Adrenal gland (tissue), 12 donors: ENCODE measurements around the gene MAVS. TPM values are rescaled to one million over a fixed set of nuclear protein-coding genes. Genes with fewer than 3 reads are reported as not detected.

ENCODE experiments used
- DNase-seq, 7 donors: peaks; one replicate each; pipeline ENCODE4 v3.0.0-alpha.2; 2019 to 2020
- H3K27ac ChIP-seq, 5 donors: fragments of 200-600 bp; sonication (generic) in 4 of 5; 1 replicate in 3 of 5; 2 replicates in 2 of 5; pipeline versions ENCODE4 v1.5.1 to v1.8.0; 2016 to 2020; ENCODE audit warnings: mild to moderate bottlenecking in 1 of 5
- H3K27me3 ChIP-seq: fragments of 200-600 bp; 2 replicates; pipeline ENCODE4 v1.8.0; 2021
- H3K36me3 ChIP-seq, 2 donors: fragments of 200-600 bp; replicated peaks in 1 of 2; 1 replicate in 1 of 2; 2 replicates in 1 of 2; pipeline versions ENCODE4 v1.5.1 to v1.8.0; 2018 to 2022
- H3K4me1 ChIP-seq, 2 donors: fragments of 200-600 bp; replicated peaks in 1 of 2; 1 replicate in 1 of 2; 2 replicates in 1 of 2; pipeline versions ENCODE4 v1.5.1 to v1.8.0; 2018 to 2021
- H3K4me3 ChIP-seq, 4 donors: fragments of 200-600 bp; sonication (generic) in 3 of 4; one replicate each; pipeline ENCODE4 v1.5.1; 2016 to 2018
- H3K9me3 ChIP-seq, 3 donors: fragments of 200-600 bp; sonication (generic) in 1 of 3; replicated peaks in 1 of 3; 1 replicate in 2 of 3; 2 replicates in 1 of 3; pipeline versions ENCODE4 v1.5.1 to v1.8.0; 2016 to 2021
- POLR2A ChIP-seq, 2 donors: fragments of 450-650 bp; IDR thresholded peaks; one replicate each; pipeline ENCODE4 v1.6.1; 2017; ENCODE audit warnings: antibody characterized with exemption in 2 of 2, mild to moderate bottlenecking in 2 of 2, moderate library complexity in 1 of 2
- WGBS, 4 donors: extraction: QIAGEN DNeasy Blood & Tissue Kit in 2 of 4; methylation state at CpG; one replicate each; pipeline versions ENCODE4 v1.1.5 to v1.1.7; 2013 to 2017; 5-methylcytosine and 5-hydroxymethylcytosine counted together
- intact Hi-C, 2 donors: fragments of 100-400 bp; cut with DNase I; formaldehyde crosslinking; loops; one replicate each; pipeline versions ENCODE4 v1.14.1 to v1.15.0; 2022 to 2023
- polyA plus RNA-seq, 3 donors: library from polyadenylated mRNA; stranded (reverse); fragments of 200-250 nt in 2 of 3; fragments of 350-450 nt in 1 of 3; fragmentation: Illumina TruSeq in 1 of 3; extraction: RNeasy Lipid Tissue Mini Kit (QIAGEN cat#74804) in 1 of 3; gene quantifications; one replicate each; pipeline ENCODE4 v1.2.3, GENCODE V29; 2013 to 2014
- total RNA-seq, 9 donors: library from RNA; depleted of rRNA in 4 of 9; stranded (reverse); fragments of >200 nt in 4 of 9; fragments of 120-200 nt in 1 of 9; fragmentation: NEBNext Ultra II Directional in 1 of 9; extraction: Animal tissue kit (Norgen Biotek cat#: 25700) in 1 of 9; gene quantifications; one replicate each; pipeline versions ENCODE4 v1.1.0 to v1.2.4, GENCODE V29; 2013 to 2023
- TF ChIP-seq, protein P1 (sequence below), 6 experiments: fragments of 450-650 bp in 4 of 6; fragments of 200-600 bp in 2 of 6; sonication (generic) in 1 of 6; IDR thresholded peaks; 1 replicate in 5 of 6; 2 replicates in 1 of 6; pipeline versions ENCODE4 v1.5.1 to v1.8.0; 2016 to 2021; ENCODE audit warnings: antibody characterized with exemption in 6 of 6, mild to moderate bottlenecking in 2 of 6, moderate library complexity in 1 of 6
- donor health status: healthy with polysubstance abuse.
- donor health status: Bipolar disorder and iron deficiency.
- donor health status: DM: yes; HTN: yes; CAD: no.
- donor health status: DM: no; HTN: no; CAD: no.
- donor health status: DM: no; HTN: no; CAD: no.
- donor health status: DM: yes; HTN: yes; CAD: no.

MAVS gene
- total and polyA plus RNA-seq, 12 donors, result 10.0 to 46.7 (median 31.4) TPM

DNA sequence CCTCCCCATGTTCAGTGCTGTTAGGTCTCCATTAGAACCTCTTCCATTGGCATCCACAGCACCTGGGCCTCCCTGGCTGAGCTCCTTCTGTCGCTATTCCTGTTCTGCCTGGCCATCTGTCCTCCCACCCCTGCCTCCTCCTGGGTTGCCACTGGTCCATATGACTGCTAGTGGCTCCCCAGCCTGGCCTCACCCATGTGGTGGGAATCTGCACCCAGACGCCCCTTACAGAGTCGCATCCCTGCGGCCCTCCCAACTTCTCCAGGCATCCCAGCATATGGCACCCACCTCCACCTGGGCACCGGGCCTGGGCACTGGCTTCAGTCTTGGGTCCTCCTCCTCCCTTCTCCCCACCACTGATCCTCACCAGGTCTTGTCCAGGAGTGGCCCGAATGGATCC is 42.8 kb upstream of the MAVS start:
- TF ChIP-seq POLR2A (IDR thresholded peaks at IDR 0.05), result no peak
- TF ChIP-seq, protein P1, sequence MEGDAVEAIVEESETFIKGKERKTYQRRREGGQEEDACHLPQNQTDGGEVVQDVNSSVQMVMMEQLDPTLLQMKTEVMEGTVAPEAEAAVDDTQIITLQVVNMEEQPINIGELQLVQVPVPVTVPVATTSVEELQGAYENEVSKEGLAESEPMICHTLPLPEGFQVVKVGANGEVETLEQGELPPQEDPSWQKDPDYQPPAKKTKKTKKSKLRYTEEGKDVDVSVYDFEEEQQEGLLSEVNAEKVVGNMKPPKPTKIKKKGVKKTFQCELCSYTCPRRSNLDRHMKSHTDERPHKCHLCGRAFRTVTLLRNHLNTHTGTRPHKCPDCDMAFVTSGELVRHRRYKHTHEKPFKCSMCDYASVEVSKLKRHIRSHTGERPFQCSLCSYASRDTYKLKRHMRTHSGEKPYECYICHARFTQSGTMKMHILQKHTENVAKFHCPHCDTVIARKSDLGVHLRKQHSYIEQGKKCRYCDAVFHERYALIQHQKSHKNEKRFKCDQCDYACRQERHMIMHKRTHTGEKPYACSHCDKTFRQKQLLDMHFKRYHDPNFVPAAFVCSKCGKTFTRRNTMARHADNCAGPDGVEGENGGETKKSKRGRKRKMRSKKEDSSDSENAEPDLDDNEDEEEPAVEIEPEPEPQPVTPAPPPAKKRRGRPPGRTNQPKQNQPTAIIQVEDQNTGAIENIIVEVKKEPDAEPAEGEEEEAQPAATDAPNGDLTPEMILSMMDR (IDR thresholded peaks at IDR 0.05), result no peak
- 81 to 98% (median 88%) methylated on average over 5 to 6 of the region's 6 CpGs for WGBS, 4 donors

DNA sequence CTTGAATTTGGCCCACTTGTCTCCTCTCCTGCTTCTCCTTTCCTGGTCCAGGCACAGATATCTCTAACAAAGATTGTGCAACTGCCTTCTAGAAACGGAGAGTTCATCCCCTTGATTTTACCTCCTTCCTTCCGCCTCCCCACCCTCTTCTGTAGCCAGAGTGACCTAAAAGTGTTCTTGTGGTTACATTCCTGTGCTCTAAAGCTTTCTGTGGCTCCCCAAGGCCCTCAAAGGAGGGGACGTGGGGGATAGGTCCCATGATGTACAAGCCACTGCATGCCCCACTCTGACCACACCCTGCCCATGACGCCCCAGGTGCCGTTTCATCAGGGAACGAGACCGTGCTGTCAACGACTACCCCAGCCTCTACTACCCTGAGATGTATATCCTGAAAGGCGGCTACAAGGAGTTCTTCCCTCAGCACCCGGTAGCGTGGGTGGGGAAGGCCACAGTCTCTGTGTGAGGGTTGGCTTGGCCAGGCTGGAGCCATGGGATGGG is 42.3 kb upstream of the MAVS start:
- Histone ChIP-seq H3K9me3 (no peaks in the 10 kb centered on the region), H3K36me3 (peaks cover 0 to 46% of the 10 kb centered on the region in 2 donors), H3K4me1 (peaks cover 29 to 37% of the 10 kb centered on the region in 2 donors), H3K4me3 (no peak overlapping the region), H3K27ac (no peak overlapping the region), H3K27me3 (no peaks in the 10 kb centered on the region)
- WGBS, 4 donors, result 81 to 95% (median 86%) methylated on average over 11 of the region's 11 CpGs
- intact Hi-C loops, result no loop called here
- no peak for DNase-seq
- no peak for TF ChIP-seq POLR2A (IDR thresholded peaks at IDR 0.05)
- TF ChIP-seq, protein P1 (IDR thresholded peaks at IDR 0.05), result no peak

More for the DNA sequence above, 42.8 kb upstream of the MAVS start:
- no peak for DNase-seq
- Histone ChIP-seq H3K27me3 (no peaks in the 10 kb centered on the region), H3K4me1 (peaks cover 29 to 37% of the 10 kb centered on the region in 2 donors), H3K4me3 (no peak overlapping the region), H3K27ac (no peak overlapping the region), H3K36me3 (peaks cover 0 to 46% of the 10 kb centered on the region in 2 donors), H3K9me3 (no peaks in the 10 kb centered on the region)
- intact Hi-C loops, result no loop called here

DNA sequence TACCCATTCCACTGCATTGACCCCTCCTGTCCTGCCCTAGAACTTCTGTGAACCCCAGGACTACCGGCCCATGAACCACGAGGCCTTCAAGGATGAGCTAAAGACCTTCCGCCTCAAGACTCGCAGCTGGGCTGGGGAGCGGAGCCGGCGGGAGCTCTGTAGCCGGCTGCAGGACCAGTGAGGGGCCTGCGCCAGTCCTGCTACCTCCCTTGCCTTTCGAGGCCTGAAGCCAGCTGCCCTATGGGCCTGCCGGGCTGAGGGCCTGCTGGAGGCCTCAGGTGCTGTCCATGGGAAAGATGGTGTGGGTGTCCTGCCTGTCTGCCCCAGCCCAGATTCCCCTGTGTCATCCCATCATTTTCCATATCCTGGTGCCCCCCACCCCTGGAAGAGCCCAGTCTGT is 41.9 kb upstream of the MAVS start:
- peak in 1 of 7 donors; percentile 24 for DNase-seq
- Histone ChIP-seq H3K27me3 (no peaks in the 10 kb centered on the region), H3K27ac (no peak overlapping the region), H3K36me3 (peaks cover 0 to 46% of the 10 kb centered on the region in 2 donors), H3K4me3 (no peak overlapping the region), H3K9me3 (no peaks in the 10 kb centered on the region), H3K4me1 (peaks cover 29 to 37% of the 10 kb centered on the region in 2 donors)
- intact Hi-C loops, result no loop called here
- TF ChIP-seq, protein P1 (IDR thresholded peaks at IDR 0.05), result no peak
- TF ChIP-seq POLR2A (IDR thresholded peaks at IDR 0.05), result no peak
- WGBS, 4 donors, result 86 to 94% (median 93%) methylated on average over 2 to 11 of the region's 11 CpGs

DNA sequence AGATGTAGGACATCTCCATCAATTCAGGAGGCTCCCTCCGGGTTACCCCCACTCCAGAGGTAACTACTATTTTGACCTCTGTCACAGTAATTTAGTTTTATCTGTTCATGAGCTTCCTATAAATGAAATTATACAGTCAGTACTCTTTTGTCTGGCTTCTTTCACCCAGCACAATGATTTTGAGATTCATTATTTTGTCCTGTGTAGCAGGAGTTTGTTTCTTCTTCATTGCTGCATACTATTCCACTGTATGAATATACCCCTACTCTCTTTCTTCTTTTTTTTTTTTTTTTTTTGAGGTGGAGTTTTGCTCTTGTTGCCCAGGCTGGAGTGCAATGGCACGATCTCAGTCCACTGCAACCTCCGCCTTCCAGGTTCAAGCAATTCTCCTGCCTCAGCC is 38.1 kb upstream of the MAVS start:
- peaks cover 0 to 13% of the 10 kb centered on the region in 2 donors for H3K36me3 ChIP-seq
- H3K27ac ChIP-seq, result peak overlapping the region; percentile 92 to 97 (median 96)

More for the DNA sequence above, 38.1 kb upstream of the MAVS start:
- H3K27me3 ChIP-seq, result no peaks in the 10 kb centered on the region
- intact Hi-C loops, result no loop called here
- no peaks in the 10 kb centered on the region for H3K9me3 ChIP-seq
- 85 to 94% (median 88%) methylated on average over 3 of the region's 3 CpGs for WGBS, 4 donors
- H3K4me1 ChIP-seq, result peaks cover 41 to 67% of the 10 kb centered on the region in 2 donors
- no peak for DNase-seq
- TF ChIP-seq, protein P1 (IDR thresholded peaks at IDR 0.05), result no peak
- TF ChIP-seq POLR2A (IDR thresholded peaks at IDR 0.05), result no peak
- H3K4me3 ChIP-seq, result peak overlapping the region in 1 of 4 donors; percentile 37
